NCI-H1436 treated with DMSO at 0.1 percent for 48 hours (cell line): Measurements from ENCODE around the gene ALDH2.
A peak's percentile ranks its signal among the peaks of the same experiment; 100 is the strongest.
"Not testable (repeated sequence)": the region's sequence is repeated elsewhere in the genome, so short reads cannot be mapped to it uniquely, and the experiment has no call there.

Experiments
- DNase-seq: peaks from one replicate; lab custom pipeline; 2025; lab: John Stamatoyannopoulos, UW

Gene ALDH2

DNA sequence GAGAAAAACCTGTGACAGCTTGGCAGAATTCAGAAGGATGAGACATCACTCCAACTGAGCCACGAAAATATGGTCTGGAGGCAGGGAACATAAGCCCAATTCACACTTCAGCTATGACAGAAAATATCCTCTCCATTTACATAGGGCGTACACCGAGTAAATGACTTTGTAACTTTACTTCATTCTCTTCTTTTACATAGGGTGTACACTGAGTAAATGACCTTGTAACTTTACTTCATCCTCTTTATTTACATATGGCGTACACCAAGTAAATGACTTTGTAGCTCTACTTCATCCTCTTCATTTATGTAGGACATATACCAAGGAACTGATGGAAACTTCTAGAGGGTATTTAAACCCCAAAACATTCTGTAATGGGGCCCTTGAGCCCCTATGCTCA, 61.2 kb downstream of the ALDH2 start:
- DNase-seq: no peak

DNA sequence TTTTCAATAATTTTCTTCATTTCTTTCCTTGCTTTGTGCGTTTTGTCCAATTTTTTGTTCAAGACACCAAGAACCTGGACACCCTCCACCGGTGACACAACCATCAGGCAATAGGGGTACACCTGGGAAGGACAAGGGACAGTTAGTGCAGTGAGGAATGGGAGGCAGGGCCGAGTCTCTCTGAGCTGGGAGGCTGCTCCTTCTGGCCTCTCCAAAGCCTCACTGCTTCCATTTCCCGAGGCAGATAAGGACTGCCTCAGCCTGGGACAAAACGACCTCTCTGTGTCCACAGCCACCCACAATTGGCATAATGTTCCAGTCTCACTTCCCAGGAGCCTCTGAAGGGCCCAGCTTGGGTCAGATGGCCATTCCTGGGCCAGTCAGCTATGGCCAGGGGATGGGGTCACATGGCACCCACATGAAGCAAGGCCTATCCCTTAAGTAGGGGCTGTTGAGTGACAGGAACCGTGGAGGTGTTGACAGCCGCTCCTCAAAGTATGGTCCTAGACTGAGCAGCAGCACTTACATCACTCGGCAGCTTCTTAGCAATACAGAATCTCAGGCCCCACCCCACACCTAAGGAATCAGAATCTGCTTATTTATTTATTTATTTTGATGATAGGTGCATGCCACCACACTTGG, 61.7 kb downstream of the ALDH2 start:
- DNase-seq: no peak

DNA sequence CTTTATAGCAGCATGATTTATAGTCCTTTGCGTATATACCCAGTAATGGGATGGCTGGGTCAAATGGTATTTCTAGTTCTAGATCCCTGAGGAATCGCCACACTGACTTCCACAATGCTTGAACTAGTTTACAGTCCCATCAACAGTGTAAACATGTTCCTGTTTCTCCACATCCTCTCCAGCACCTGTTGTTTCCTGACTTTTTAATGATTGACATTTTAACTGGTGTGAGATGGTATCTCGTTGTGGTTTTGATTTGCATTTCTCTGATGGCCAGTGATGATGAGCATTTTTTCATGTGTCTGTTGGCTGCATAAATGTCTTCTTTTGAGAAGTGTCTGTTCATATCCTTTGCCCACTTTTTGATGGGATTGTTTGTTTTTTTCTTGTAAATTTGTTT, 62.9 kb downstream of the ALDH2 start:
- not testable (repeated sequence) for DNase-seq

DNA sequence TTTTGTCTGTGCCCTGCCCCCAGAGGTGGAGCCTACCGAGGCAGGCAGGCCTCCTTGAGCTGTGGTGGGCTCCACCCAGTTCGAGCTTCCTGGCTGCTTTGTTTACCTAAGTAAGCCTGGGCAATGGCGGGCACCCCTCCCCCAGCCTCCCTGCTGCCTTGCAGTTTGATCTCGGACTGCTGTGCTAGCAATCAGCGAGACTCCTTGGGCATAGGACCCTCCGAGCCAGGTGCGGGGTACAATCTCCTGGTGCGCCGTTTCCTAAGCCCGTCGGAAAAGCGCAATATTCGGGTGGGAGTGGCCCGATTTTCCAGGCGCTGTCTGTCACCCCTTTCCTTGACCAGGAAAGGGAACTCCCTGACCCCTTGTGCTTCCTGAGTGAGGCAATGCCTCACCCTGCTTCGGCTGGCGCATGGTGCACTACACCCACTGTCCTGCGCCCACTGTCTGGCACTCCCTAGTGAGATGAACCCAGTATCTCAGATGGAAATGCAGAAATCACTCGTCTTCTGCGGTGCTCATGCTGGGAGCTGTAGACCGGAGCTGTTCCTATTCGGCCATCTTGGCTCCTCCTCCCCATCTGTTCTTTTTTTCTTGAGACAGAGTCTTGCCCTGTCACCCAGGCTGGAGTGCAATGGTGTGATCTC, 68.1 kb downstream of the ALDH2 start:
- not testable (repeated sequence) for DNase-seq

DNA sequence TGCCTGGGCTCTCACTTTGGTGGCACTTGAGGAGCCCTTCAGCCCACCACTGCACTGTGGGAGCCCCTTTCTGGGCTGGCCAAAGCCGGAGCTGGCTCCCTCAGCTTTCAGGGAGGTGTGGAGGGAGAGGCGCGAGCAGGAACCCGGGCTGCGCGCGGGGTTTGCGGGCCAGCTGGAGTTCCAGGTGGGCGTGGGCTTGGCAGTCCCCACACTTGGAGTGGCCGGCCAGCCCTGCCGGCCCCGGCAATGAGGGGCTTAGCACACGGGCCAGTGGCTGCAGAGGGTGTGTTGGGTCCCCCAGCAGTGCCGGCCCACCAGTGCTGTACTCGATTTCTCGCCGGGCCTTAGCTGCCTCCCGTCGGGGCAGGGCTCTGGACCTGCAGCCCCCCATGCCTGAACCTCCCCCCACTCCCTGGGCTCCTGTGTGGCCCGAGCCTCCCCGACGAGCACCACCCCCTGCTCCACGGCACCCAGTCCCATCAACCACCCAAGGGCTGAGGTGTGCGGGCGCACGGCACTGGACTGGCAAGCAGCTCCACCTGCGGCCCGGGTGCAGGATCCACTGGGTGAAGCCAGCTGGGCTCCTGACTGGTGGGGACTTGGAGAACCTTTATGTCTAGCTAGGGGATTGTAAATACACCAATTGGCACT, 68.9 kb downstream of the ALDH2 start:
- not testable (repeated sequence) for DNase-seq

DNA sequence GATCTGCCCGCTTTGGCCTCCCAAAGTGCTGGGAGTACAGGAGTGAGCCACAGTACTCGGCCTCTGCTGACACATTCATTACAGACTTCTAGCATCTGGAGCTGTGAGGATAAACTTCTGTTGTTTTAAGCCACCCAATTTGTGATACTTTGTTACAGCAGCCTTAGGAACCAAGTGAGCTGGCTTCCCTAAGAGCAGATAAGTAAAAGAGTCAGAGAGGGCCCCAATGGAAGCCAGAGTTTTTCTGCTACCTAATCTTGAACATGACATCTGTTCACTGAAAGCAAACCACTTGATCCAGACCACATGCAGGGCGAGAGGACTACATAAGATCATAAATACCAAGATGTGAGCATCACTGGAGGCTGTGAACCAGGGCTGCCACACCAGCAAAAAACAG, 71.6 kb downstream of the ALDH2 start:
- DNase-seq: no peak

DNA sequence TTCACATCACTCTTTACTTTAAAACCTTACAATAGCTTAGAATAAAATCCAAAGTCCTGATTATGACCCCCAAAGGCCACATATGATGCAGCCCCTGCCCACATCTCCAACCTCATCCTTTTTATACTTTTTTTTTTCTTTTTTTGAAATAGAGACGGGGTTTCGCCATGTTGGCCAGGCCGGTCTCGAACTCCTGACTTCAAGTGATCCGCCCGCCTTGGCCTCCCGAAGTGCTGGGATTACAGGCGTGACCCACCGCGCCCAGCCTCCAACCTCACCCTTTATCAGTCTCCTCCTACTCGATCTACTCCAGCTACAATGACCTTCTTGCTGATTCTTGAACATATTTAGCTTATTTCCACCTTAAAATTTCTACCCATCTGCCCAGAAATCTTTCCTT, 74.1 kb downstream of the ALDH2 start:
- no peak for DNase-seq

DNA sequence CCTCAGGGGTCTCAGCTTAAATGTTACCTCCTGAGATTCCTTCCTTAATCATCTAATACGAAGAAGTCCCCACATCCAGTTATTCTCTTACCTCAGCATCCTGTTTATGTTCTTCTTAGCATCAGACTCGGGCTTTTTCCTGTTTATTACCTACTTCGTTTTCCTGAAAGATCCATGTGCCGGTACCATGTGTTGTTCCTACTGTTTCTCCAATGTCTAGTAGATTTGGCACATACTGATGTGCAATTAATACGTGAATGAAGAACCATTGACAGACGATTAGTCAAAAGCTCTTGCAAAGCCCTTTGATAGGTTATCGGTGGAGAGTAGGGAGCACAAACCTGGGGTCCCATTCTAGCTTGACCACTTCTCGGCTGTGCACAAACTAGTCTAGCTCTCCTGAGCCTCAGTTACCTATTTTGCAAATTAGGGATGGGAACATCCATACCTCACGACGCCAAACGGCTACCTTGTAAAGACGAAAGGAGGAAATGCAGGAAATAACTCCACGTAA, 74.6 kb downstream of the ALDH2 start:
- no peak for DNase-seq

DNA sequence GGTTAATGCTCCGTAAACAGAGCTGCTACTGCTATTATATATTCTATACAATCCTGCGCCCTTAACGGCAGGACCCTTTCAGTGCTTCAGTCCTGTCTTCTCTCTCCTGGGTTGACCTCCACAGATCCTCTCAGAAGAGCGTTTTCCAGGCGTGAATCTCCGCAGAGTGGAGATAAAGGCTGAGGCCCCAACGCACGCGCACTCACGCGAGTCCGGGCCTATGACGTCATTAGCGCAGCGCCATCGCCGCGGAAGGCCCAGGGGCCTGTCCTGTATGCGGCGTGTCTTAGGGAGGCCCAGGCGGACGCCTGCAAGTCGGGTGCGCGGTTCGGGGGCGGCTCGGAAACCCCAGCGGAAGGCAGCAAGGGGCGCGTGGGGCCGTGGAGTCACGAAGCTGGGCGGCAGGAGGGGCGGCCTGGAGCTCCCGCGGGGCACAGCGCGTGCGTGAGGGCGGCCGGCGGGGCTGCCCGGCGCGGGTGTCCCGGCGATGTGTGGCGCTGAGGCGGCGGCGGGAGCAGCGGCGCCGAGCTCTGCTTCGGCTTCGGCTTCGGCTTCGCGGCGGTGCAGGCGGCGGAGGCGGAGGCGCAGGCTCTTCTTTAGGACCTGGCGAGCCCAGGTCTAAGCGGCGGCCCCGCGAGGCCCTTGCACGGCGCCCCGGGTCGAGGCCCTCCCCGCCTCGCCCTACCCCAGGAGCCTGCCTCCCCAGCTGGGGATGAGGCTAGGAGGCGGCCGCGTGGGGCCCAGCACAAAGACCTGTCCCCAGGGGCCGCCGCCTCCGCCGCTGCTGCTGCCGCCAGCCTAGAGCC, 75.2 kb downstream of the ALDH2 start, which contains the start of gene MAPKAPK5:
TSS of gene MAPKAPK5 (plus strand) at position 479 of the 806 bp plus-strand sequence. CDS start 506 bp downstream, outside the sequence.
- peak; percentile 37 for DNase-seq

DNA sequence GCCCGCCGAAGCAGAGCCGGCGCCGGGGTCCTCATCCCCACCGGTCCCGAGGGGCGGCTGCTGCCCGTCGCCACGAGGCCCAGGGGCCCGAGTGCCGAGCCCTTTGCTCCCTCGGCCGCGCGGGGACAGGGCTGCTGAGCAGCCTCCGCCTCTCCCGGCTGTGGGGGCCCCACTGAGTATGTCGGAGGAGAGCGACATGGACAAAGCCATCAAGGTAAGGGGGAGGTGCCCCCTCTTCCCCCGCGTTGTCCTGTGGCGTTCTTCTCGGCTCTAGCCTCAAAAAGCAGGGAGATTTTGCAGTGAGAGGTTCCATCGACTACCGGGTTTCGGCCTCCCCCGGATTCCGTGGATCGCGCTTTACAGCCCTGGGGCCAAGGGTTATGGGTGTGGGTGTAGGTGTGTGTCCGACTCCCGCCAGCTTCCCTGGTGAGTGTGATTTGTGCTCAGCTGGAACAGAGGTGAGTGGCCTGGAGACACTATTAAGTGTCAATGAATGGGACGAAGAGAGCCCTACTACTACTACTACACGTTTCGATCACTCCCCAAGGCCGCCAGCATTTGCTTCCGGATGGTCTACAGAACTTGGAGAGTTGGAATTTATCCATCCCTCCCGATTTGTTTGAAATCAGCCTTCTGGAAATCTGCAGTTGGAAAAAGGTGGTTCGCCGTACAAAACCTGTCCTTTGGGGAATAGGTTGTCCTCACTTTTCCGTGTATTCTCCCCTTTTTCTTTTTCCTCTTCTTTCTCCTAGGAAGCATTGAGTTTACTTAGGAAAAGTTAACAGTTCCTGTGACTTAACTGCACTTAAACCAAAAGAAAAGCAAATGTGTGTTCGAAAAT, 76.0 kb downstream of the ALDH2 start:
- DNase-seq: no peak

DNA sequence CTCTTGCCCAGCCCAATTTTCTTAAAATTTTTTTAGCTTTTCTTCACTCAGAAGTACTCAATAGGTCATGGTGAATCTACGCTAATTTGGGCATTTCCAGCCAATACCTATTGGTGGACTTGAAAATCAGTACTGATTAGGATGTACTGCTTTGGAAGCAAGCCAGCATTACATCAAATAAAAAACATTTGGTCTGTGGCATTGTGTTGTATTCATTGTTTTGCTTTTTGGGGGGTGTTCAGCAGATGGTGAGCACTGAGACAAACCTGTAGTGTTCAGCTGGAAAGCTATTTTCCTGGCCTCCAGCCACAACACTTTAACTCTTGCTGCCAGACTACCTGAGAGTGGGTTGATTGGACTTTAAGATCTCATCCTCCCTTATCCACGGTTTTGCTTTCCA, 79.3 kb downstream of the ALDH2 start:
- no peak for DNase-seq

DNA sequence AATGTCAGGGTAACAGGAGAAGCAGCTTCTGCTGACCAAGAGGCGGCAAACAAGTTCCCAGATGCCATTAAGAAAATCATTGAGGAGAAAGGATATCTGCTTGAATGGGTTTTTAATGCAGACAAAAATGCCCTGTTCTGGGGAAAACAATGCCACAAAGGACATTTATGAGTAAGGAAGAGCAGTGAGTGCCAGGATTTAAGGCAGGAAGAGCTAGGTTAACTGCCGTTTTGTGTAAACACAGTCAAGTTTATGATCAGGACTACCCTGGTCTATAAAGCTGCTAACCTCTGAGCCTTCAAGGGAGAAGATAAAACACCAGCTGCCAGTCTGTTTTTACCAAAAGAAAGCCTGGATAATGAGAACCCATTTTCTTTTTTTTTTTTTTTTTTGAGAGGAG, 83.8 kb downstream of the ALDH2 start:
- no peak for DNase-seq

DNA sequence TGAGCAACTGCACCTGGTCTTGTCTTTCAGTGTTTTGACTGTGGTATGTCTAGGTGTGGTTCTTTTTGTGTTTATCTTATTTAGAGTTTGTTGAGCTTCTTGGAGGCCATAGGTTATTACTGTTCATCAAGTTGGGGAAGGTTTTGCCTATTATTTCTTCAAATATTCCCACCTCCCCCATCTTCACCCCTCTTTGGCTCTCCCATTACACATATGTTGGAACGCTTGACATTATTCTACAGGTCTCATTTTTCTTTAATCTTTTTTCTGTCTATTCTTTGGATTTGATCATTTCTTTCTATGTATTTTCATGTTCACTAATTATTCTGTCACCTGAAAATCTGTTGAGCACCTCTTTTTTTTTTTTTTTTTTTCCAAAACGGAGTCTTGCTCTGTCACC, 91.5 kb downstream of the ALDH2 start:
- DNase-seq: no peak

DNA sequence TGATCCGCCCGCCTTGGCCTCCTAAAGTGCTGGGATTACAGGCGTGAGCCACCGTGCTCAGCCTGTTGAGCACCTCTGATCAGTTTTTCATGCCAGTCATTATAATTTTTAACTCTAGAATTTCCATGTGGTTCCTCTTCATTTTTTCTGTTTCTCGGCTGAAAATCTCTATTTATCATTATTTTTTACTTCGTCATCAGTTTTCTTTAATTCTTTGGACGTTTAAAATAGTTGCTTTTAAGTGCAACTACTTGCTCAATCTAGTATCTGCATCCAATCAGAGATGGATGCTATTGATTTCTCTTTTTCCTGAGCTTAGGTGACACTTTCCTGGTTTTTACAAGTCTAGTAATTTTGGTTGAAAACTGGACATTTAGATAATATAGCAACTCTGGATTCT, 92.0 kb downstream of the ALDH2 start:
- DNase-seq: no peak

DNA sequence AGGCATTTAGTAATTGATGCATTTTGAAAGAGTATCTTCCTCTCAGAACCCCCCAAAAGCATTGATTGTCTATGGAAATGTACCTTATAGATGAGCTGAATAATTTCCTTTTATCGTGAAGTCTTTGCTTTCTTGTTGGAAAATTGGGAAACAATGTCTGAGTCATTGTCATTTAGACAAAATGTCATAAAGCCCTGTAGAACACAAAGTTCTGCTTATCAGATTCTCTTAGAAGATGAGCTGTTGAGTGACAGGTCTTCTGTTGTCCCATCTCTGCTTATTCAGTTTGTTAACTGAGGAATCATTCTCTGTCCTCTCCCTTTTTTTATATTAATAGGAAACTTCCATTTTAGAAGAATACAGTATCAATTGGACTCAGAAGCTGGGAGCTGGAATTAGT, 98.2 kb downstream of the ALDH2 start:
- DNase-seq: no peak
